ENCODE measurements around the gene JADE3.
"Not testable (repeated sequence)": the region's sequence is repeated elsewhere in the genome, so short reads cannot be mapped to it uniquely, and the experiment has no call there.

JADE3 gene

GRCh38 chrX:46929439-46930261 lies 17.4 kb downstream of the JADE3 start:
- Histone ChIP-seq H3K27ac (ENCODE audit: low read depth, low read length, severe bottlenecking) (peak overlapping the region; percentile 6), H3K4me1 (ENCODE audit: control insufficient read depth, insufficient read depth, low read length, poor library complexity, severe bottlenecking) (peaks cover 10% of the 10 kb centered on the region), H3K9me3 (ENCODE audit: control insufficient read depth, low read length) (no peaks in the 10 kb centered on the region), H3K4me3 (ENCODE audit: extremely low read depth, insufficient read depth, low read length, poor library complexity, severe bottlenecking) (no peak overlapping the region), H3K36me3 (ENCODE audit: control insufficient read depth, insufficient read depth, low read length) (no peaks in the 10 kb centered on the region)
- WGBS, 2 experiments (ENCODE audit: insufficient coverage in 2 of 2) = 80% methylated on average over 1 of the region's 3 CpGs; no CpG with 5 or more reads in 1 of the 2 experiments

DNA sequence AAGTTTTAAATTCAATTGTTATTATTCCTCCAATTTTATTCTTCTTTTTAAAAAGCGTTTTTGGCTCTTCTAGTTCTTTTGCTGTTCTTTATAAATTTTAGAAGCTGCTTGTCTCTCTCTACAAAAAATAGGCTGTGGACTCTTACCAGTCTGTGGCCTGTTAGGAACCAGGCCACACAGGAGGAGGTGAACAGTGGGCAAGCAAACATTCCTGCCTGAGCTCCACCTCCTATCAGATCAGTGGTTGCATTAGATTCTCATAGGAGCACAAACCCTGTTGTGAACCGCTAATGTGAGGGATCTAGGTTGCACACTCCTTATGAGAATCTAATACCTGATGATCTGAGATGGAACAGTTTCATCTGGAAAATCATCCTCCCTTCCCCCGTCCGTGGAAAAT lies 23.1 kb downstream of the JADE3 start:
- no peak overlapping the region for H3K27ac ChIP-seq (ENCODE audit: low read depth, low read length, severe bottlenecking)
- WGBS, 2 experiments (ENCODE audit: insufficient coverage in 2 of 2) = no CpG with 5 or more reads among the region's 4 CpGs

GRCh38 chrX:46938589-46938988 lies 26.4 kb downstream of the JADE3 start:
- H3K4me1 ChIP-seq (ENCODE audit: control insufficient read depth, insufficient read depth, low read length, poor library complexity, severe bottlenecking) = no peaks in the 10 kb centered on the region
- H3K27ac ChIP-seq (ENCODE audit: low read depth, low read length, severe bottlenecking) = no peak overlapping the region
- WGBS, 2 experiments (ENCODE audit: insufficient coverage in 2 of 2) = 100% methylated on average over 1 of the region's 7 CpGs; no CpG with 5 or more reads in 1 of the 2 experiments
- no peak overlapping the region for H3K4me3 ChIP-seq (ENCODE audit: extremely low read depth, insufficient read depth, low read length, poor library complexity, severe bottlenecking)
- no peaks in the 10 kb centered on the region for H3K36me3 ChIP-seq (ENCODE audit: control insufficient read depth, insufficient read depth, low read length)
- H3K9me3 ChIP-seq (ENCODE audit: control insufficient read depth, low read length) = no peaks in the 10 kb centered on the region

More for the DNA sequence above, 23.1 kb downstream of the JADE3 start:
- no peaks in the 10 kb centered on the region for H3K4me1 ChIP-seq (ENCODE audit: control insufficient read depth, insufficient read depth, low read length, poor library complexity, severe bottlenecking)
- H3K9me3 ChIP-seq (ENCODE audit: control insufficient read depth, low read length) = no peaks in the 10 kb centered on the region
- no peaks in the 10 kb centered on the region for H3K36me3 ChIP-seq (ENCODE audit: control insufficient read depth, insufficient read depth, low read length)
- no peak overlapping the region for H3K4me3 ChIP-seq (ENCODE audit: extremely low read depth, insufficient read depth, low read length, poor library complexity, severe bottlenecking)

- Histone ChIP-seq H3K27ac (ENCODE audit: low read depth, low read length, severe bottlenecking) (no peak overlapping the region), H3K36me3 (ENCODE audit: control insufficient read depth, insufficient read depth, low read length) (no peaks in the 10 kb centered on the region), H3K4me3 (ENCODE audit: extremely low read depth, insufficient read depth, low read length, poor library complexity, severe bottlenecking) (no peak overlapping the region), H3K4me1 (ENCODE audit: control insufficient read depth, insufficient read depth, low read length, poor library complexity, severe bottlenecking) (no peaks in the 10 kb centered on the region), H3K9me3 (ENCODE audit: control insufficient read depth, low read length) (no peaks in the 10 kb centered on the region)
Observed at GRCh38 chrX:46941341-46941740, 29.1 kb downstream of the JADE3 start.

DNA sequence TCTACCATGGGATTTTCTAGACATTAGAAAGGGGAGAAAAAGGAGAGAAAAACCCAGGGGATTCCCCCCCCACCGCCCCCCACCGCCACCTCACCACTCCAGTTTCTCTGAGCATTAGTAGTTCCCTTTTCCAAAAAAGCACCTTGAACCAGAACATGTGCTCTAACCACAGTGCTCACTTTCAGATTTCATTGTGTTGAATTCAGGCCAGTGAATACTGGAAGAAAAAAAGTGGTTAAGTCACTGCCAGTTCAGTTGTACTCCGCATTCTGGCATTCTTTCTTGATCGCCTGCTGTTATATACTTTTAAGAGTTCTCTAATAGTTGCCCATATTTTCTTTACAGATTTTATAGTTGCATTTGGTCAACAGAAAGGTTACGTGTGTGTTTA lies 40.9 kb downstream of the JADE3 start:
- H3K36me3 ChIP-seq (ENCODE audit: control insufficient read depth, insufficient read depth, low read length) = no peaks in the 10 kb centered on the region
- H3K4me3 ChIP-seq (ENCODE audit: extremely low read depth, insufficient read depth, low read length, poor library complexity, severe bottlenecking) = no peak overlapping the region
- no peaks in the 10 kb centered on the region for H3K9me3 ChIP-seq (ENCODE audit: control insufficient read depth, low read length)
- peaks cover 8% of the 10 kb centered on the region for H3K4me1 ChIP-seq (ENCODE audit: control insufficient read depth, insufficient read depth, low read length, poor library complexity, severe bottlenecking)
- peak overlapping the region; percentile 93 for H3K27ac ChIP-seq (ENCODE audit: low read depth, low read length, severe bottlenecking)
- WGBS, 2 experiments (ENCODE audit: insufficient coverage in 2 of 2) = no CpG with 5 or more reads among the region's 5 CpGs

DNA sequence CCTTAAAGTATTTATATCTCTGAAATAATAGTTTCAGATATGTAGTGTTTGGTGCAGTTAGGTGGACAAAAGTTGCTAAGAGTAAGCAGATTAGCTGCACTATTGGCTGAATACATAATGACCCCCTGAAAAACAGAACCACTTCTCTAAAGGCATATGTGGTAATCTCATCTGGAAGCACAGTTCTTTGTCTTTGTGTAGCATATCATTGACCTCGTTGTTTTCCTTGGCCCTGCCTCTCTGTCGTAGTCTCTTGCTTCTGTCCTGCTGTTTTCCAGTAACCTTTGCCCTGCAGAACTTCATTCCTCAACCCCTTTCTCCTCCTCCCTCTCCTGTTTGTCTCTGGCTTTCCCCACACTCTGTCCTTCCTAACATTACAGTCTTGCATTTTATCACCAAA lies 41.4 kb downstream of the JADE3 start:
- WGBS, 2 experiments (ENCODE audit: insufficient coverage in 2 of 2) = 0% methylated on average over 1 to 2 of the region's 2 CpGs
- Histone ChIP-seq H3K36me3 (ENCODE audit: control insufficient read depth, insufficient read depth, low read length) (no peaks in the 10 kb centered on the region), H3K27ac (ENCODE audit: low read depth, low read length, severe bottlenecking) (peak overlapping the region; percentile 93), H3K9me3 (ENCODE audit: control insufficient read depth, low read length) (no peaks in the 10 kb centered on the region), H3K4me1 (ENCODE audit: control insufficient read depth, insufficient read depth, low read length, poor library complexity, severe bottlenecking) (peaks cover 8% of the 10 kb centered on the region), H3K4me3 (ENCODE audit: extremely low read depth, insufficient read depth, low read length, poor library complexity, severe bottlenecking) (no peak overlapping the region)

- no peak overlapping the region for H3K27ac ChIP-seq (ENCODE audit: low read depth, low read length, severe bottlenecking)
- no CpG with 5 or more reads among the region's 2 CpGs for WGBS, 2 experiments (ENCODE audit: insufficient coverage in 2 of 2)
- peaks cover 8% of the 10 kb centered on the region for H3K4me1 ChIP-seq (ENCODE audit: control insufficient read depth, insufficient read depth, low read length, poor library complexity, severe bottlenecking)
- H3K4me3 ChIP-seq (ENCODE audit: extremely low read depth, insufficient read depth, low read length, poor library complexity, severe bottlenecking) = no peak overlapping the region
- no peaks in the 10 kb centered on the region for H3K9me3 ChIP-seq (ENCODE audit: control insufficient read depth, low read length)
- H3K36me3 ChIP-seq (ENCODE audit: control insufficient read depth, insufficient read depth, low read length) = no peaks in the 10 kb centered on the region
Observed at GRCh38 chrX:46954716-46955115, 42.5 kb downstream of the JADE3 start.

DNA sequence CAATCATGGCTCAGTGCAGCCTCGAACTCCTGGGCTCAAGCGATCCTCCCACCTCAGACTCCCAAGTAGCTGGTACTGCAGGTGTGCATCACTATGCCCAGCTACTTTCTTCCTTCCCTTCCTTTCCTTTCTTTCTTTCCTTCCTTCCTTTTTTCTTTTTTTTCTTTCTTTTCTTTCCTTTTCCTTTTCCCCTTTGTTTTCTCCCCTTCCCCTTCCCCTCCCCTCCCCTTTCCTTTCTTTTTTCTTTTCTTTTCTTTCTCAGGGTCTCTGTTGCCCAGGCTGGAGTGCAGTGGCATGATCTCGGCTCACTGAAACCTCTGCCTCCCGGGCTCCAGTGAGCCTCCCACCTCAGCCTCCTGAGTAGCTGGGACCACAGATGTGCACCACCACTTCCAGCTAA lies 44.4 kb downstream of the JADE3 start:
- H3K4me3 ChIP-seq (ENCODE audit: extremely low read depth, insufficient read depth, low read length, poor library complexity, severe bottlenecking); H3K9me3 ChIP-seq (ENCODE audit: control insufficient read depth, low read length); H3K4me1 ChIP-seq (ENCODE audit: control insufficient read depth, insufficient read depth, low read length, poor library complexity, severe bottlenecking); H3K27ac ChIP-seq (ENCODE audit: low read depth, low read length, severe bottlenecking); H3K36me3 ChIP-seq (ENCODE audit: control insufficient read depth, insufficient read depth, low read length): not testable (repeated sequence)
- WGBS, 2 experiments (ENCODE audit: insufficient coverage in 2 of 2) = 100% methylated on average over 2 of the region's 4 CpGs

- Histone ChIP-seq H3K9me3 (ENCODE audit: control insufficient read depth, low read length) (no peaks in the 10 kb centered on the region), H3K4me1 (ENCODE audit: control insufficient read depth, insufficient read depth, low read length, poor library complexity, severe bottlenecking) (peaks cover 8% of the 10 kb centered on the region), H3K27ac (ENCODE audit: low read depth, low read length, severe bottlenecking) (no peak overlapping the region), H3K36me3 (ENCODE audit: control insufficient read depth, insufficient read depth, low read length) (no peaks in the 10 kb centered on the region), H3K4me3 (ENCODE audit: extremely low read depth, insufficient read depth, low read length, poor library complexity, severe bottlenecking) (no peak overlapping the region)
- WGBS, 2 experiments (ENCODE audit: insufficient coverage in 2 of 2) = no CpG with 5 or more reads among the region's 3 CpGs
Observed at GRCh38 chrX:46957297-46957696, 45.1 kb downstream of the JADE3 start.

DNA sequence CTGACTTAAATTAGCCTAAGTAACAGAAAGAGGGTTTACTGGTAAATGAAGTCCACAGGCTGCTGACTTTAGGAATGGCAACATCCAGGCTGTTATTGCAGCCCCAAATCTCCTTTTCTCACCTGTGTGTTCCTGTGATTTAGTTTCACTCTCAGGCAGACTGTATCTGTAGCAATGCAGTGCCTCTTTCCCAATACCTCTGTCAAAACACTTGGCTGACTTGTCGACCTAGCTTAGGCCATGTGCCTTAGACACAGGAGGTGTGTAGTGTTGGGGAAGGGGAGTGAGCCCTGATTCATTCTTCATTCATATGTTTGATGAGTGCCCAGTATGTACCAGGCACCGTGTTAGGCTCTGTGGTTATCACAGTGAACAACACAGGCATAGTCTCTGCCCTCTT lies 46.9 kb downstream of the JADE3 start:
- Histone ChIP-seq H3K27ac (ENCODE audit: low read depth, low read length, severe bottlenecking) (no peak overlapping the region), H3K9me3 (ENCODE audit: control insufficient read depth, low read length) (no peaks in the 10 kb centered on the region), H3K4me1 (ENCODE audit: control insufficient read depth, insufficient read depth, low read length, poor library complexity, severe bottlenecking) (no peaks in the 10 kb centered on the region), H3K36me3 (ENCODE audit: control insufficient read depth, insufficient read depth, low read length) (no peaks in the 10 kb centered on the region), H3K4me3 (ENCODE audit: extremely low read depth, insufficient read depth, low read length, poor library complexity, severe bottlenecking) (no peak overlapping the region)
- no CpG with 5 or more reads among the region's 2 CpGs for WGBS, 2 experiments (ENCODE audit: insufficient coverage in 2 of 2)

- peaks cover 7% of the 10 kb centered on the region for H3K4me1 ChIP-seq (ENCODE audit: control insufficient read depth, insufficient read depth, low read length, poor library complexity, severe bottlenecking)
- H3K36me3 ChIP-seq (ENCODE audit: control insufficient read depth, insufficient read depth, low read length) = no peaks in the 10 kb centered on the region
- 100% methylated on average over 2 of the region's 3 CpGs; no CpG with 5 or more reads in 1 of the 2 experiments for WGBS, 2 experiments (ENCODE audit: insufficient coverage in 2 of 2)
- H3K9me3 ChIP-seq (ENCODE audit: control insufficient read depth, low read length) = no peaks in the 10 kb centered on the region
- no peak overlapping the region for H3K4me3 ChIP-seq (ENCODE audit: extremely low read depth, insufficient read depth, low read length, poor library complexity, severe bottlenecking)
- H3K27ac ChIP-seq (ENCODE audit: low read depth, low read length, severe bottlenecking) = no peak overlapping the region
Observed at GRCh38 chrX:46959985-46960700, 47.9 kb downstream of the JADE3 start.

Data from mesodermal cell (in vitro differentiated cells).